WTC11 (cell line): ENCODE results near the gene AMER1. TPM values are rescaled to one million over a fixed set of nuclear protein-coding genes. Genes with fewer than 3 reads are reported as not detected.

ENCODE experiments used
- ATAC-seq: fragments of 200-7000 bp; cut with Tn5 transposase; 2 replicates; pipeline ENCODE4 v1.10.0; 2021; ENCODE audit warnings: mild to moderate bottlenecking, moderate library complexity
- CTCF ChIA-PET: fragments of 300-600 bp; sonication (Branson Sonifier 250); formaldehyde crosslinking; loops from one replicate; lab custom pipeline; 2021; ENCODE audit warnings: antibody characterized with exemption; lab: Charles Lee
- POLR2A ChIA-PET: fragments of 350-600 bp; sonication (Branson Sonifier 250); formaldehyde crosslinking; loops from one replicate; lab custom pipeline; 2021; ENCODE audit warnings: antibody characterized with exemption; lab: Charles Lee
- DNase-seq: peaks from one replicate; pipeline ENCODE4 v3.0.0; 2021; ENCODE audit warnings: low spot score
- H3K27ac Mint-ChIP-seq: 2 replicates; pipeline ENCODE4 v1.8.0; 2021; ENCODE audit warnings: mixed read lengths
- H3K27me3 Mint-ChIP-seq: 2 replicates; pipeline ENCODE4 v1.8.0; 2021; ENCODE audit warnings: low read depth, mild to moderate bottlenecking, moderate library complexity, mixed read lengths
- H3K36me3 Mint-ChIP-seq: 2 replicates; pipeline ENCODE4 v1.8.0; 2021; ENCODE audit warnings: mixed read lengths
- H3K4me1 Mint-ChIP-seq: 2 replicates; pipeline ENCODE4 v1.8.0; 2022; ENCODE audit warnings: mixed read lengths
- H3K4me3 Mint-ChIP-seq: 2 replicates; pipeline ENCODE4 v1.8.0; 2021; ENCODE audit warnings: mild to moderate bottlenecking, moderate library complexity, mixed read lengths
- H3K9me3 Mint-ChIP-seq: 2 replicates; pipeline ENCODE4 v1.8.0; 2021; ENCODE audit warnings: mixed read lengths
- FOXJ3 ChIP-seq: sonication (generic); formaldehyde crosslinking; IDR thresholded peaks from 2 replicates; pipeline ENCODE4 v1.9.0; 2021; ENCODE audit warnings: missing genetic modification reagents, mild to moderate bottlenecking, borderline replicate concordance
- FOXP1 ChIP-seq: sonication (generic); formaldehyde crosslinking; IDR thresholded peaks from 2 replicates; pipeline ENCODE4 v1.8.0; 2022; ENCODE audit warnings: missing genetic modification reagents, mild to moderate bottlenecking, moderate library complexity, borderline replicate concordance
- HMGA2 ChIP-seq: fragments of 250-450 bp; sonication (Bioruptor Pico); IDR thresholded peaks from 2 replicates; pipeline ENCODE4 v1.4.0; 2021; ENCODE audit warnings: mild to moderate bottlenecking, moderate library complexity
- JUN ChIP-seq: sonication (generic); formaldehyde crosslinking; IDR thresholded peaks from 2 replicates; pipeline ENCODE4 v1.8.0; 2023; ENCODE audit warnings: mild to moderate bottlenecking, missing genetic modification reagents
- NFYB ChIP-seq: sonication (generic); formaldehyde crosslinking; conservative IDR thresholded peaks from 2 replicates; pipeline ENCODE4 v1.8.0; 2022; ENCODE audit warnings: low read depth, missing genetic modification reagents
- RELA ChIP-seq: sonication (generic); formaldehyde crosslinking; IDR thresholded peaks from 2 replicates; pipeline ENCODE4 v1.8.1; 2022; ENCODE audit warnings: missing genetic modification reagents, mild to moderate bottlenecking, borderline replicate concordance
- SMAD3 ChIP-seq: sonication (generic); formaldehyde crosslinking; IDR thresholded peaks from 2 replicates; pipeline ENCODE4 v1.8.0; 2022; ENCODE audit warnings: missing genetic modification reagents, mild to moderate bottlenecking, borderline replicate concordance
- ZNF121 ChIP-seq: sonication (generic); formaldehyde crosslinking; IDR thresholded peaks from 2 replicates; pipeline ENCODE4 v1.8.0; 2023; ENCODE audit warnings: missing genetic modification reagents
- ZNF138 ChIP-seq: sonication (generic); formaldehyde crosslinking; conservative IDR thresholded peaks from 2 replicates; pipeline ENCODE4 v1.8.1; 2022; ENCODE audit warnings: mild to moderate bottlenecking, moderate library complexity, missing genetic modification reagents
- ZNF281 ChIP-seq: sonication (generic); formaldehyde crosslinking; IDR thresholded peaks from 2 replicates; pipeline ENCODE4 v1.8.0; 2023; ENCODE audit warnings: mild to moderate bottlenecking, missing genetic modification reagents
- ZNF396 ChIP-seq: fragments of 250-450 bp; sonication (Bioruptor Pico); IDR thresholded peaks from 2 replicates; pipeline ENCODE4 v1.8.0; 2021; ENCODE audit warnings: mild to moderate bottlenecking, moderate library complexity, borderline replicate concordance
- ZNF532 ChIP-seq: fragments of 250-450 bp; sonication (Bioruptor Pico); IDR thresholded peaks from 2 replicates; pipeline ENCODE4 v1.9.0; 2021; ENCODE audit warnings: mild to moderate bottlenecking, borderline replicate concordance
- total RNA-seq: library from RNA; stranded (reverse); gene quantifications from 3 replicates; pipeline ENCODE4 v1.2.3, GENCODE V29; 2021
- TF ChIP-seq, protein P1 (sequence below): sonication (generic); formaldehyde crosslinking; IDR thresholded peaks from 2 replicates; pipeline ENCODE4 v1.8.1; 2022; ENCODE audit warnings: low read depth, mild to moderate bottlenecking, moderate library complexity, missing genetic modification reagents, borderline replicate concordance
- TF ChIP-seq, protein P2 (sequence below): sonication (generic); formaldehyde crosslinking; conservative IDR thresholded peaks from 2 replicates; pipeline ENCODE4 v1.8.1; 2023; ENCODE audit warnings: mild to moderate bottlenecking, low read depth, missing genetic modification reagents, moderate library complexity
- TF ChIP-seq, protein P3 (sequence below): fragments of 250-450 bp; sonication (Bioruptor Pico); IDR thresholded peaks from 2 replicates; pipeline ENCODE4 v1.9.0; 2021; ENCODE audit warnings: mild to moderate bottlenecking
- TF ChIP-seq, protein P4 (sequence below): sonication (generic); formaldehyde crosslinking; IDR thresholded peaks from 2 replicates; pipeline ENCODE4 v1.8.1; 2022; ENCODE audit warnings: mild to moderate bottlenecking, moderate library complexity, missing genetic modification reagents

Gene AMER1
- total RNA-seq, 1 experiment from 2014 or later: 9.9 TPM

GRCh38 chrX:64191281-64192010 lies 14.1 kb downstream of the AMER1 start (continued):
- TF ChIP-seq ZNF532 (CRISPR knock-in tag) (no peak), RELA (CRISPR knock-in tag) (no peak), ZNF396 (CRISPR knock-in tag) (no peak), ZNF138 (no peak), FOXP1 (CRISPR knock-in tag) (no peak), JUN (no peak)
- TF ChIP-seq, protein P1, sequence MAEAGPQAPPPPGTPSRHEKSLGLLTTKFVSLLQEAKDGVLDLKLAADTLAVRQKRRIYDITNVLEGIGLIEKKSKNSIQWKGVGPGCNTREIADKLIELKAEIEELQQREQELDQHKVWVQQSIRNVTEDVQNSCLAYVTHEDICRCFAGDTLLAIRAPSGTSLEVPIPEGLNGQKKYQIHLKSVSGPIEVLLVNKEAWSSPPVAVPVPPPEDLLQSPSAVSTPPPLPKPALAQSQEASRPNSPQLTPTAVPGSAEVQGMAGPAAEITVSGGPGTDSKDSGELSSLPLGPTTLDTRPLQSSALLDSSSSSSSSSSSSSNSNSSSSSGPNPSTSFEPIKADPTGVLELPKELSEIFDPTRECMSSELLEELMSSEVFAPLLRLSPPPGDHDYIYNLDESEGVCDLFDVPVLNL (CRISPR knock-in tag): no peak
- TF ChIP-seq, protein P2, sequence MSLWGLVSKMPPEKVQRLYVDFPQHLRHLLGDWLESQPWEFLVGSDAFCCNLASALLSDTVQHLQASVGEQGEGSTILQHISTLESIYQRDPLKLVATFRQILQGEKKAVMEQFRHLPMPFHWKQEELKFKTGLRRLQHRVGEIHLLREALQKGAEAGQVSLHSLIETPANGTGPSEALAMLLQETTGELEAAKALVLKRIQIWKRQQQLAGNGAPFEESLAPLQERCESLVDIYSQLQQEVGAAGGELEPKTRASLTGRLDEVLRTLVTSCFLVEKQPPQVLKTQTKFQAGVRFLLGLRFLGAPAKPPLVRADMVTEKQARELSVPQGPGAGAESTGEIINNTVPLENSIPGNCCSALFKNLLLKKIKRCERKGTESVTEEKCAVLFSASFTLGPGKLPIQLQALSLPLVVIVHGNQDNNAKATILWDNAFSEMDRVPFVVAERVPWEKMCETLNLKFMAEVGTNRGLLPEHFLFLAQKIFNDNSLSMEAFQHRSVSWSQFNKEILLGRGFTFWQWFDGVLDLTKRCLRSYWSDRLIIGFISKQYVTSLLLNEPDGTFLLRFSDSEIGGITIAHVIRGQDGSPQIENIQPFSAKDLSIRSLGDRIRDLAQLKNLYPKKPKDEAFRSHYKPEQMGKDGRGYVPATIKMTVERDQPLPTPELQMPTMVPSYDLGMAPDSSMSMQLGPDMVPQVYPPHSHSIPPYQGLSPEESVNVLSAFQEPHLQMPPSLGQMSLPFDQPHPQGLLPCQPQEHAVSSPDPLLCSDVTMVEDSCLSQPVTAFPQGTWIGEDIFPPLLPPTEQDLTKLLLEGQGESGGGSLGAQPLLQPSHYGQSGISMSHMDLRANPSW: no peak
- TF ChIP-seq, protein P3, sequence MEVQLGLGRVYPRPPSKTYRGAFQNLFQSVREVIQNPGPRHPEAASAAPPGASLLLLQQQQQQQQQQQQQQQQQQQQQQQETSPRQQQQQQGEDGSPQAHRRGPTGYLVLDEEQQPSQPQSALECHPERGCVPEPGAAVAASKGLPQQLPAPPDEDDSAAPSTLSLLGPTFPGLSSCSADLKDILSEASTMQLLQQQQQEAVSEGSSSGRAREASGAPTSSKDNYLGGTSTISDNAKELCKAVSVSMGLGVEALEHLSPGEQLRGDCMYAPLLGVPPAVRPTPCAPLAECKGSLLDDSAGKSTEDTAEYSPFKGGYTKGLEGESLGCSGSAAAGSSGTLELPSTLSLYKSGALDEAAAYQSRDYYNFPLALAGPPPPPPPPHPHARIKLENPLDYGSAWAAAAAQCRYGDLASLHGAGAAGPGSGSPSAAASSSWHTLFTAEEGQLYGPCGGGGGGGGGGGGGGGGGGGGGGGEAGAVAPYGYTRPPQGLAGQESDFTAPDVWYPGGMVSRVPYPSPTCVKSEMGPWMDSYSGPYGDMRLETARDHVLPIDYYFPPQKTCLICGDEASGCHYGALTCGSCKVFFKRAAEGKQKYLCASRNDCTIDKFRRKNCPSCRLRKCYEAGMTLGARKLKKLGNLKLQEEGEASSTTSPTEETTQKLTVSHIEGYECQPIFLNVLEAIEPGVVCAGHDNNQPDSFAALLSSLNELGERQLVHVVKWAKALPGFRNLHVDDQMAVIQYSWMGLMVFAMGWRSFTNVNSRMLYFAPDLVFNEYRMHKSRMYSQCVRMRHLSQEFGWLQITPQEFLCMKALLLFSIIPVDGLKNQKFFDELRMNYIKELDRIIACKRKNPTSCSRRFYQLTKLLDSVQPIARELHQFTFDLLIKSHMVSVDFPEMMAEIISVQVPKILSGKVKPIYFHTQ (CRISPR knock-in tag): no peak

DNA sequence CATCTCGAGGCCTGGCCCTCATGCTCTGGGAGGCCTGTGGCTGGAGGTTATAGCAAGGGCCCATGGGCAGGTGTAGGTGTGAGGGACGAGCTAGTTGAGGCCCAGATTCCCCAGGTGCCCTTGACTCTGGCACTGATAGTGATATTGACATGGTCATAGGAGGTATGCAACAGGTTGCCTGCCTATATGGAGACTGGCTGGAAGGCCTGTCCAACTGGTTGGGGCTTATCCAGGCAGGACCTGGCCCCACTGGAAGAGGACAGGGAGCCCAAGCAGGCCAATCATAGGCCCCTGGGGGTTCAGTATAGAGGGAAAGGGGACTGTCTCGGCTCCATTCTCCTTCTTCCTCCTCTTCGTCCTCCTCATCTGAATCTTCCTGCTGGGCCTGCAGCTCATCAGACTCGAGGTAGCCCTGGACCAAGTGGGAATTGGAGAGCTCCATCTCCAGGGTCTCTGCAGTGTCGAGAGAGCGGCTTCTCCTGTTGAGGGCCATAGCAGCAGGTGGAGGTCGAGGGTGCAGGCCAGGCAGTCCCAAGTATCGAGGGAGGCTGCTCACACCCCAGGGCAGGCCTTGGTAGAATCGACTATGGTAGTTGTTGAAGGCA lies 15.3 kb downstream of the AMER1 start:
- DNase-seq (no peak), ATAC-seq (no peak)
- no peak overlapping the region for H3K4me3 Mint-ChIP-seq
- CTCF ChIA-PET: no interaction called here
- peaks cover 22% of the 10 kb centered on the region for H3K36me3 Mint-ChIP-seq
- H3K4me1 Mint-ChIP-seq: peaks cover 3% of the 10 kb centered on the region
- POLR2A ChIA-PET: no interaction called here
- no peaks in the 10 kb centered on the region for H3K27me3 Mint-ChIP-seq
- no peaks in the 10 kb centered on the region for H3K9me3 Mint-ChIP-seq
- no peak overlapping the region for H3K27ac Mint-ChIP-seq
- TF ChIP-seq ZNF138 (no peak), HMGA2 (no peak), ZNF281 (CRISPR knock-in tag) (no peak), SMAD3 (CRISPR knock-in tag) (no peak), FOXJ3 (CRISPR knock-in tag) (no peak), ZNF121 (CRISPR knock-in tag) (no peak), NFYB (CRISPR knock-in tag) (no peak)
- TF ChIP-seq, protein P3 (CRISPR knock-in tag): no peak
- TF ChIP-seq, protein P4, sequence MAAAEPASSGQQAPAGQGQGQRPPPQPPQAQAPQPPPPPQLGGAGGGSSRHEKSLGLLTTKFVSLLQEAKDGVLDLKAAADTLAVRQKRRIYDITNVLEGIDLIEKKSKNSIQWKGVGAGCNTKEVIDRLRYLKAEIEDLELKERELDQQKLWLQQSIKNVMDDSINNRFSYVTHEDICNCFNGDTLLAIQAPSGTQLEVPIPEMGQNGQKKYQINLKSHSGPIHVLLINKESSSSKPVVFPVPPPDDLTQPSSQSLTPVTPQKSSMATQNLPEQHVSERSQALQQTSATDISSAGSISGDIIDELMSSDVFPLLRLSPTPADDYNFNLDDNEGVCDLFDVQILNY (CRISPR knock-in tag): no peak
